Fibroblast of lung (primary cell): ENCODE results near the gene DYSF. TPM values are rescaled to one million over a fixed set of nuclear protein-coding genes. Genes with fewer than 3 reads are reported as not detected.

Experiments
- DNase-seq, 2 donors: peaks; one replicate each; pipeline versions ENCODE4 v3.0.0 to v3.0.0-alpha.2; 2010; ENCODE audit warnings: low read depth in 2 of 2
- H2AFZ ChIP-seq: 2 replicates; pipeline ENCODE4 v1.5.1; 2012; ENCODE audit warnings: low read length, control low read depth, inconsistent platforms
- H3K27ac ChIP-seq: 2 replicates; pipeline ENCODE4 v1.5.1; 2011; ENCODE audit warnings: low read length, control low read depth; ENCODE audit not compliant: insufficient read depth
- H3K27me3 ChIP-seq: 2 replicates; pipeline ENCODE4 v1.5.1; 2011; ENCODE audit warnings: mild to moderate bottlenecking, low read length; ENCODE audit not compliant: control insufficient read depth, insufficient read depth
- H3K36me3 ChIP-seq: 2 replicates; pipeline ENCODE4 v1.5.1; 2011; ENCODE audit warnings: low read length; ENCODE audit not compliant: control insufficient read depth, insufficient read depth
- H3K4me1 ChIP-seq: 2 replicates; pipeline ENCODE4 v1.5.1; 2011; ENCODE audit warnings: low read length; ENCODE audit not compliant: control insufficient read depth, insufficient read depth; ENCODE audit errors: extremely low read depth
- H3K4me2 ChIP-seq: 2 replicates; pipeline ENCODE4 v1.5.1; 2011; ENCODE audit warnings: low read length, control low read depth; ENCODE audit not compliant: insufficient read depth; ENCODE audit errors: extremely low read depth
- H3K4me3 ChIP-seq, 4 experiments: fragments of 200-600 bp in 1 of 4; sonication (generic) in 1 of 4; replicated peaks in 1 of 4; 2 replicates each; pipeline ENCODE4 v1.5.1; 2011 to 2016; ENCODE audit warnings: low read length in 4 of 4, low read depth in 3 of 4, mild to moderate bottlenecking in 3 of 4, control low read depth in 2 of 4, inconsistent platforms in 1 of 4, mixed read lengths in 1 of 4; ENCODE audit not compliant: insufficient read depth in 1 of 4; ENCODE audit errors: control extremely low read depth in 1 of 4
- H3K79me2 ChIP-seq: 2 replicates; pipeline ENCODE4 v1.5.1; 2012; ENCODE audit warnings: mild to moderate bottlenecking, low read length, inconsistent platforms; ENCODE audit not compliant: control insufficient read depth, insufficient read depth
- H3K9ac ChIP-seq: 2 replicates; pipeline ENCODE4 v1.5.1; 2011; ENCODE audit warnings: mild to moderate bottlenecking, low read length, control low read depth; ENCODE audit not compliant: insufficient read depth
- H3K9me3 ChIP-seq: 2 replicates; pipeline ENCODE4 v1.5.1; 2012; ENCODE audit warnings: low read depth, low read length; ENCODE audit not compliant: control insufficient read depth, insufficient read depth
- H4K20me1 ChIP-seq: 2 replicates; pipeline ENCODE4 v1.5.1; 2011; ENCODE audit warnings: low read length; ENCODE audit not compliant: control insufficient read depth, insufficient read depth; ENCODE audit errors: extremely low read depth
- CTCF ChIP-seq, 2 donors: IDR thresholded peaks in 1 of 2; conservative IDR thresholded peaks in 1 of 2; 1 replicate in 1 of 2; 2 replicates in 1 of 2; pipeline ENCODE4 v1.5.1; 2011 to 2012; ENCODE audit warnings: low read length in 2 of 2, control low read depth in 1 of 2, inconsistent platforms in 1 of 2, low read depth in 1 of 2, mild to moderate bottlenecking in 1 of 2
- EZH2 ChIP-seq: IDR thresholded peaks from 2 replicates; pipeline ENCODE4 v1.5.1; 2012; ENCODE audit warnings: low read length, control low read depth, mild to moderate bottlenecking; ENCODE audit errors: missing control alignments
- polyA plus RNA-seq, 2 donors: library from polyadenylated mRNA; depleted of rRNA in 1 of 2; stranded (reverse) in 1 of 2; unstranded in 1 of 2; fragments of >200 nt; gene quantifications; 2 replicates each; pipeline ENCODE4 v1.2.1, GENCODE V29; 2011 to 2012; ENCODE audit warnings: missing spikeins in 1 of 2
- total RNA-seq: library from RNA; depleted of rRNA; stranded (reverse); fragments of >200 nt; gene quantifications from 2 replicates; pipeline ENCODE4 v1.2.1, GENCODE V29; 2014

DYSF gene
- total and polyA plus RNA-seq, 2 donors (not counting 1 experiment from before 2014, with no cell fraction given), result under 0.01 to 0.67 TPM

GRCh38 chr2:71468279-71469015, 15.1 kb downstream of the DYSF start:
- no peak for DNase-seq
- Histone ChIP-seq H2AFZ (no peak overlapping the region), H3K4me2 (no peak overlapping the region), H3K9ac (no peak overlapping the region), H3K36me3 (no peaks in the 10 kb centered on the region), H3K27ac (no peak overlapping the region), H3K79me2 (no peaks in the 10 kb centered on the region), H4K20me1 (no peaks in the 10 kb centered on the region), H3K4me1 (peaks cover 2% of the 10 kb centered on the region), H3K4me3 (no peak overlapping the region), H3K9me3 (no peaks in the 10 kb centered on the region), H3K27me3 (peaks cover 42% of the 10 kb centered on the region)
- no peak for TF ChIP-seq CTCF (conservative IDR thresholded peaks at IDR 0.05 in 1 of 2, IDR thresholded peaks at IDR 0.05 in 1 of 2; ENCODE audit: low read depth in 1 of 2, low read length in 2 of 2)
- TF ChIP-seq EZH2, result no peak

GRCh38 chr2:71469403-71470398, 16.3 kb downstream of the DYSF start:
- no peak for DNase-seq
- H3K4me2 ChIP-seq, result no peak overlapping the region
- H4K20me1 ChIP-seq, result no peaks in the 10 kb centered on the region
- H3K9me3 ChIP-seq, result no peaks in the 10 kb centered on the region
- H3K79me2 ChIP-seq, result no peaks in the 10 kb centered on the region
- H3K27ac ChIP-seq, result no peak overlapping the region
- peaks cover 2% of the 10 kb centered on the region for H3K4me1 ChIP-seq
- H3K4me3 ChIP-seq, result no peak overlapping the region
- H3K9ac ChIP-seq, result no peak overlapping the region
- no peak for TF ChIP-seq EZH2
- no peak for TF ChIP-seq CTCF (conservative IDR thresholded peaks at IDR 0.05 in 1 of 2, IDR thresholded peaks at IDR 0.05 in 1 of 2; ENCODE audit: low read depth in 1 of 2, low read length in 2 of 2)
- no peak overlapping the region for H2AFZ ChIP-seq
- H3K27me3 ChIP-seq, result peaks cover 35% of the 10 kb centered on the region
- no peaks in the 10 kb centered on the region for H3K36me3 ChIP-seq

GRCh38 chr2:71471276-71471675, 17.9 kb downstream of the DYSF start:
- Histone ChIP-seq H3K9me3 (no peaks in the 10 kb centered on the region), H3K27me3 (peaks cover 22% of the 10 kb centered on the region), H3K79me2 (no peaks in the 10 kb centered on the region), H3K4me2 (no peak overlapping the region), H3K36me3 (no peaks in the 10 kb centered on the region), H3K9ac (no peak overlapping the region), H3K27ac (no peak overlapping the region), H3K4me1 (peaks cover 2% of the 10 kb centered on the region), H3K4me3 (no peak overlapping the region), H4K20me1 (no peaks in the 10 kb centered on the region), H2AFZ (no peak overlapping the region)
- DNase-seq, result peak in 1 of 2 donors; percentile 88
- TF ChIP-seq EZH2, result no peak
